ENCODE results near the gene TMEM208.

TMEM208 gene

GRCh38 chr16:67210069-67210937 lies 16.6 kb upstream of the TMEM208 start:
- DNase-seq, result no peak

- no peak for DNase-seq
These were observed 15.3 kb upstream of the TMEM208 start for GRCh38 chr16:67211674-67212073.

- DNase-seq, result no peak
These were observed 14.2 kb upstream of the TMEM208 start for GRCh38 chr16:67212766-67213165.

GRCh38 chr16:67213197-67214019 lies 13.5 kb upstream of the TMEM208 start:
- DNase-seq, result no peak

GRCh38 chr16:67215706-67216105 lies 11.2 kb upstream of the TMEM208 start:
- no peak for DNase-seq

GRCh38 chr16:67216612-67217490 lies 10.1 kb upstream of the TMEM208 start:
- DNase-seq, result peak; percentile 85 to 90

- no peak for DNase-seq
These were observed 2.9 kb upstream of the TMEM208 start for GRCh38 chr16:67223992-67224391.

- DNase-seq, result no peak
These were observed 581 bp upstream of the TMEM208 start for GRCh38 chr16:67226295-67226803.

GRCh38 chr16:67227567-67227921 lies 614 bp downstream of the TMEM208 start:
- DNase-seq, result no peak

- DNase-seq, result no peak
These were observed 1.3 kb downstream of the TMEM208 start for GRCh38 chr16:67228034-67228785.

- DNase-seq, result no peak
These were observed 2.0 kb downstream of the TMEM208 start for GRCh38 chr16:67228905-67229304.

GRCh38 chr16:67229906-67230808 lies 3.2 kb downstream of the TMEM208 start:
- no peak for DNase-seq

- no peak for DNase-seq
These were observed 4.1 kb downstream of the TMEM208 start for GRCh38 chr16:67230809-67231660.

GRCh38 chr16:67233596-67233995 lies 6.7 kb downstream of the TMEM208 start:
- no peak for DNase-seq

GRCh38 chr16:67234180-67234597 lies 7.3 kb downstream of the TMEM208 start:
- no peak for DNase-seq

- DNase-seq, result peak; percentile 31 to 65
These were observed 9.1 kb downstream of the TMEM208 start for GRCh38 chr16:67235816-67236562.

GRCh38 chr16:67236563-67237395 lies 9.8 kb downstream of the TMEM208 start:
- peak; percentile 68 to 71 for DNase-seq

Measured in inflammatory macrophage (primary cell).